K562 (cell line): ENCODE results near the gene SYN1. TPM values are rescaled to one million over a fixed set of nuclear protein-coding genes. Genes with fewer than 3 reads are reported as not detected.

Experiments used
- ATAC-seq: fragments of 200-7000 bp; cut with Tn5 transposase; 3 replicates; pipeline ENCODE4 v1.9.1; 2020; ENCODE audit warnings: moderate library complexity
- BruUV-seq: library from RNA; stranded (reverse); fragments of 400-500 nt; replicated peaks from 2 replicates; lab custom pipeline; 2021; lab: Mats Ljungman, UMichigan
- CTCF ChIA-PET: fragments of 300-600 bp; formaldehyde crosslinking; extraction: SDS; loops from one replicate; lab custom pipeline; 2021; ENCODE audit warnings: low intra/inter-chr PET ratio; lab: Yijun Ruan, JAX
- POLR2A ChIA-PET: fragments of 300-600, 350-650 bp; sonication (Branson Sonifier 250); formaldehyde crosslinking; extraction: SDS; loops from one replicate; lab custom pipeline; 2021; ENCODE audit warnings: antibody characterized with exemption, inconsistent platforms; lab: Yijun Ruan, JAX
- DNase-seq, 4 experiments: peaks; one replicate each; pipeline versions ENCODE4 v3.0.0 to v3.0.0-alpha.2; 2011 to 2018; ENCODE audit warnings: low spot score in 3 of 4, mixed read lengths in 3 of 4; ENCODE audit errors: extremely low read depth in 1 of 4
- FAIRE-seq: peaks from 2 replicates; lab custom pipeline; 2011; peaks lifted over from hg19 to GRCh38; lab: Jason Lieb, UNC
- H2AFZ ChIP-seq: 2 replicates; pipeline ENCODE4 v1.6.0; 2011; ENCODE audit warnings: low read depth, low read length, control low read depth, inconsistent platforms
- H3K27ac ChIP-seq: fragments of 200-600 bp; 3 replicates; pipeline ENCODE4 v1.8.0; 2011; ENCODE audit warnings: low read depth, mild to moderate bottlenecking, control low read depth, inconsistent platforms, low read length, moderate library complexity, mixed read lengths; ENCODE audit errors: extremely low read depth
- H3K27me3 ChIP-seq, 2 experiments: fragments of 300-600 bp in 1 of 2; 2 replicates in 1 of 2; 3 replicates in 1 of 2; pipeline versions ENCODE4 v1.6.0 to v1.8.0; 2011; ENCODE audit warnings: inconsistent platforms in 2 of 2, low read length in 2 of 2, mild to moderate bottlenecking in 1 of 2, mixed read lengths in 1 of 2, moderate library complexity in 1 of 2; ENCODE audit not compliant: control insufficient read depth in 2 of 2, insufficient read depth in 2 of 2
- H3K36me3 ChIP-seq: fragments of 300-600 bp; 3 replicates; pipeline ENCODE4 v1.8.0; 2011; ENCODE audit warnings: mild to moderate bottlenecking, low read length, inconsistent platforms; ENCODE audit not compliant: control insufficient read depth, insufficient read depth
- H3K4me1 ChIP-seq, 2 experiments: fragments of 200-600 bp in 1 of 2; replicated peaks in 1 of 2; 2 replicates in 1 of 2; 3 replicates in 1 of 2; pipeline versions ENCODE4 v1.5.1 to v1.8.0; 2011; ENCODE audit warnings: inconsistent platforms in 2 of 2, low read length in 2 of 2, mild to moderate bottlenecking in 1 of 2, mixed read lengths in 1 of 2, moderate library complexity in 1 of 2; ENCODE audit not compliant: control insufficient read depth in 2 of 2, insufficient read depth in 2 of 2
- H3K4me2 ChIP-seq: 2 replicates; pipeline ENCODE4 v1.6.1; 2011; ENCODE audit warnings: low read length, control low read depth, inconsistent platforms, mixed read lengths; ENCODE audit not compliant: insufficient read depth
- H3K4me3 ChIP-seq: fragments of 200-600 bp; sonication (generic), shearing (Covaris generic); 2 replicates; pipeline ENCODE4 v1.5.1; 2016; ENCODE audit warnings: control low read depth, inconsistent platforms
- H3K79me2 ChIP-seq: fragments of 200-600 bp; 3 replicates; pipeline ENCODE4 v1.8.0; 2011; ENCODE audit warnings: low read length, inconsistent platforms; ENCODE audit not compliant: control insufficient read depth, insufficient read depth
- H3K9ac ChIP-seq, 2 experiments: 2 replicates each; pipeline versions ENCODE4 v1.6.0 to v1.6.1; 2011; ENCODE audit warnings: low read depth in 2 of 2, low read length in 2 of 2, control low read depth in 1 of 2, inconsistent platforms in 1 of 2, mild to moderate bottlenecking in 1 of 2, mixed read lengths in 1 of 2; ENCODE audit not compliant: insufficient read depth in 1 of 2
- H3K9me1 ChIP-seq: one replicate; pipeline ENCODE4 v1.6.0; 2011; ENCODE audit warnings: inconsistent platforms, mild to moderate bottlenecking, low read length, moderate library complexity; ENCODE audit not compliant: control insufficient read depth, insufficient read depth
- H3K9me3 ChIP-seq: replicated peaks from 2 replicates; pipeline ENCODE4 v1.5.1; 2011; ENCODE audit warnings: low read depth, low read length, inconsistent platforms; ENCODE audit not compliant: control insufficient read depth, insufficient read depth
- H4K20me1 ChIP-seq: replicated peaks from 2 replicates; pipeline ENCODE4 v1.6.1; 2011; ENCODE audit warnings: low read length, inconsistent platforms, mixed read lengths; ENCODE audit not compliant: control insufficient read depth, insufficient read depth
- HDAC3 ChIP-seq: fragments of 450-650 bp; IDR thresholded peaks from 2 replicates; pipeline ENCODE4 v1.6.1; 2018; ENCODE audit warnings: borderline replicate concordance, mild to moderate bottlenecking, moderate library complexity; ENCODE audit not compliant: partially characterized antibody
- KDM5B ChIP-seq: fragments of 200-600 bp; sonication (generic); IDR thresholded peaks from 2 replicates; pipeline ENCODE4 v1.6.1; 2012; ENCODE audit warnings: low read depth, mild to moderate bottlenecking, moderate library complexity, low read length, control low read depth, inconsistent platforms; ENCODE audit not compliant: insufficient replicate concordance
- SRSF1 ChIP-seq: fragments of 200-400 bp; formaldehyde crosslinking; IDR thresholded peaks from 2 replicates; pipeline ENCODE4 v1.6.1; 2017; ENCODE audit warnings: mild to moderate bottlenecking, low read depth, low read length, moderate library complexity
- TARDBP ChIP-seq: fragments of 450-650 bp; IDR thresholded peaks from 2 replicates; pipeline ENCODE4 v1.6.1; 2016
- ZKSCAN1 ChIP-seq: fragments of 150-350 bp; IDR thresholded peaks from 2 replicates; pipeline ENCODE4 v1.6.1; 2016; ENCODE audit warnings: low read depth, low read length
- ZNF217 ChIP-seq: sonication (generic); formaldehyde crosslinking; IDR thresholded peaks from 2 replicates; pipeline ENCODE4 v1.8.0; 2022; ENCODE audit warnings: mild to moderate bottlenecking, missing genetic modification reagents
- WGBS: fragments of 100-300 bp; shearing (Covaris generic); methylation state at CpG from one replicate; pipeline ENCODE4 v1.1.6; 2016; ENCODE audit warnings: low coverage, mixed read lengths; ENCODE audit not compliant: insufficient coverage; ENCODE audit errors: missing lambda C conversion rate; 5-methylcytosine and 5-hydroxymethylcytosine counted together
- in situ Hi-C: fragments of 300-500 bp; cut with MboI; formaldehyde crosslinking; loops from 4 replicates; pipeline ENCODE4 v1.15.0; 2018; ENCODE audit warnings: inconsistent platforms, mixed read lengths
- intact Hi-C: fragments of 100-400 bp; cut with micrococcal nuclease; formaldehyde crosslinking; loops from 2 replicates; pipeline ENCODE4 v1.14.2; 2022
- polyA plus RNA-seq, 8 experiments: library from polyadenylated mRNA; depleted of rRNA in 4 of 8; stranded (reverse) in 5 of 8; unstranded in 3 of 8; fragments of >200 nt; fragmentation: Nextera tagmentation in 2 of 8; fragmentation: Illumina TruSeq in 1 of 8; extraction: Ambion mirVana in 2 of 8; extraction: Trizol in 1 of 8; gene quantifications; 2 replicates each; pipeline versions ENCODE4 v1.2.1 to v1.2.3, GENCODE V29; 2011 to 2014; ENCODE audit warnings: inconsistent platforms in 1 of 8, missing spikeins in 1 of 8
- total RNA-seq, 7 experiments: library from RNA; depleted of rRNA in 6 of 7; stranded (reverse); fragments of >200 nt in 6 of 7; fragmentation: Illumina TruSeq in 2 of 7; extraction: Trizol in 2 of 7; gene quantifications; 2 replicates each; pipeline versions ENCODE4 v1.2.1 to v1.2.3, GENCODE V29; 2011 to 2021; ENCODE audit warnings: low replicate concordance in 1 of 7
- TF ChIP-seq, protein P1 (sequence below): fragments of 450-650 bp; formaldehyde crosslinking; IDR thresholded peaks from 2 replicates; pipeline ENCODE4 v1.4.0; 2020; ENCODE audit warnings: mild to moderate bottlenecking

Gene SYN1
- total and polyA plus RNA-seq, 9 of the 15 experiments (the other 6 are each of a cell fraction or from before 2014, with no cell fraction given): 0.01 to 0.28 (median 0.18) TPM; not detected in 2

DNA sequence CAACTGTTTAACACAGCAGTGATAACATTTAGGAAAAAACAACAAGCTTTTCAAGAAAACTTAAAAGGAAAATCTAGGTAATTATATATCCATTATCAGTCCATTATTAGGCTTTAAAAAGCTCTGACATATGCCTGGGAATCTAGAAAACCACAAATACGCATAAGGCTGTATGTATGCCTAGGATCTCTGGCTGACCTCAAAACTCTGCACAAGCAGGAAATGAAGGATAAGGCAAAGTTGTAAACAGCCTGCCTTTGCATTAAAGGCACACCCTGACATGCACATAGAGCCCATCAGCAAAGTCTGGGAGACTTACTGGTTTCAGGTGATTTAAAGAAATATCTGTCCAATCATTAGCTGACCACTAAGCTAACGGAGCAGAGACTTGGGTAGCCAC lies 23.4 kb downstream of the SYN1 start:
- FAIRE-seq (no peak), DNase-seq (no peak), ATAC-seq (no peak)
- Histone ChIP-seq H2AFZ (no peak overlapping the region), H3K4me1 (no peaks in the 10 kb centered on the region), H3K4me3 (no peak overlapping the region), H3K9me3 (peaks cover 3% of the 10 kb centered on the region; the same call in 1 of the 2 replicates), H3K79me2 (no peaks in the 10 kb centered on the region), H3K36me3 (no peaks in the 10 kb centered on the region), H3K9me1 (no peaks in the 10 kb centered on the region), H3K27ac (no peak overlapping the region), H3K4me2 (no peak overlapping the region), H3K27me3 (no peaks in the 10 kb centered on the region), H3K9ac (no peak overlapping the region), H4K20me1 (no peaks in the 10 kb centered on the region)
- ChIA-PET CTCF (no interaction called here), POLR2A (interaction anchor here (0.6 kb wide), 1 partner anchor 10 kb away, joined by 3 read pairs; no protein-coding TSS in a partner anchor)
- WGBS: 38% methylated on average over 2 of the region's 2 CpGs
- intact Hi-C loops: no loop called here
- TF ChIP-seq HDAC3: no peak
- TF ChIP-seq ZKSCAN1: no peak
- TF ChIP-seq ZNF217 (CRISPR knock-in tag): no peak
- no TSS peak for BruUV-seq
- in situ Hi-C loops: no loop called here

DNA sequence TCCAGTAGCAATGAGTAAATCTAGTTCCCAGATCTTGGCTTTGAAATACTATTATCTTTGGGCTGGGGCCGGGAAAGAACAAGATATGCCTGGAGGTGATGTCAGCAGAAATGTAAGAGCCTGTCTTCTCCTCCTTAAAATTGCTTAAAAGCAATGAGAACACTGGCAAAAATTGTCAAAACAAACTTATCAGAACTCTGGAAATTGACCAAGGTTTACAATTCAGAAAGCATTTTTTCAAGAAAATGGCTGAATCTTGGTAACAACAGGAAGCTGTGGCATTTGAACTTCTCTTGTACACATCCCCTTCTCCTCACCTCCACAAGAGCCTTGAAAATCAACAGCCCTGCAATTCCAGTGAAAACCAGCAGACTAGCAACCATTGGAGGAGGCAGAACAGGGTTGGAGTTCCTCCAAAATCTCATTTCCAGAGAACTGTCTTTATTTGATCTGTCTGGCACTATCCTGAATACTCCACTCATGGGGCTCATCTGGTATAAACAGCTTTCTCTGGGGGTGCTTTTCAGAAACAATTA lies 23.9 kb downstream of the SYN1 start:
- POLR2A ChIA-PET: no interaction called here
- no peaks in the 10 kb centered on the region for H4K20me1 ChIP-seq
- ATAC-seq (no peak), FAIRE-seq (no peak), DNase-seq (no peak)
- CTCF ChIA-PET: no interaction called here
- in situ Hi-C loops (no loop called here), intact Hi-C loops (no loop called here)
- H3K79me2 ChIP-seq: no peaks in the 10 kb centered on the region
- no peaks in the 10 kb centered on the region for H3K4me1 ChIP-seq
- H3K27me3 ChIP-seq: no peaks in the 10 kb centered on the region
- H3K9me3 ChIP-seq: peaks cover 3% of the 10 kb centered on the region; the same call in 1 of the 2 replicates
- TF ChIP-seq SRSF1 (no peak), TARDBP (no peak), KDM5B (no peak)
- TF ChIP-seq, protein P1, sequence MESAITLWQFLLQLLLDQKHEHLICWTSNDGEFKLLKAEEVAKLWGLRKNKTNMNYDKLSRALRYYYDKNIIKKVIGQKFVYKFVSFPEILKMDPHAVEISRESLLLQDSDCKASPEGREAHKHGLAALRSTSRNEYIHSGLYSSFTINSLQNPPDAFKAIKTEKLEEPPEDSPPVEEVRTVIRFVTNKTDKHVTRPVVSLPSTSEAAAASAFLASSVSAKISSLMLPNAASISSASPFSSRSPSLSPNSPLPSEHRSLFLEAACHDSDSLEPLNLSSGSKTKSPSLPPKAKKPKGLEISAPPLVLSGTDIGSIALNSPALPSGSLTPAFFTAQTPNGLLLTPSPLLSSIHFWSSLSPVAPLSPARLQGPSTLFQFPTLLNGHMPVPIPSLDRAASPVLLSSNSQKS: no peak
- H3K36me3 ChIP-seq: no peaks in the 10 kb centered on the region
- H2AFZ ChIP-seq: no peak overlapping the region
- H3K9ac ChIP-seq: no peak overlapping the region
- H3K27ac ChIP-seq: no peak overlapping the region
- no peaks in the 10 kb centered on the region for H3K9me1 ChIP-seq
- BruUV-seq: no TSS peak
- no peak overlapping the region for H3K4me2 ChIP-seq
- 17% methylated on average over 1 of the region's 1 CpG for WGBS
- H3K4me3 ChIP-seq: no peak overlapping the region
